Lower lobe of right lung (tissue), 2 donors: ENCODE measurements around the gene CHD5. TPM values are rescaled to one million over a fixed set of nuclear protein-coding genes. Genes with fewer than 3 reads are reported as not detected.

Experiments
- ATAC-seq, 2 donors: fragments of 200-7000 bp; cut with Tn5 transposase; one replicate each; pipeline ENCODE4 v1.9.1; 2020 to 2022; ENCODE audit warnings: mild to moderate bottlenecking in 2 of 2, moderate library complexity in 2 of 2
- DNase-seq: peaks from one replicate; pipeline ENCODE4 v3.0.0-alpha.2; 2020
- H3K27ac ChIP-seq: fragments of 200-600 bp; one replicate; pipeline ENCODE4 v1.8.0; 2022
- H3K27me3 ChIP-seq: fragments of 200-600 bp; one replicate; pipeline ENCODE4 v1.8.0; 2022; ENCODE audit warnings: low read depth
- H3K36me3 ChIP-seq: fragments of 200-600 bp; one replicate; pipeline ENCODE4 v1.8.0; 2022; ENCODE audit warnings: mild to moderate bottlenecking
- H3K4me1 ChIP-seq: fragments of 200-600 bp; one replicate; pipeline ENCODE4 v1.8.0; 2022
- H3K4me3 ChIP-seq: fragments of 200-600 bp; one replicate; pipeline ENCODE4 v1.8.0; 2022; ENCODE audit warnings: mild to moderate bottlenecking
- H3K9me3 ChIP-seq: fragments of 200-600 bp; one replicate; pipeline ENCODE4 v1.8.0; 2022
- intact Hi-C: fragments of 100-400 bp; cut with DNase I; formaldehyde crosslinking; loops from one replicate; pipeline ENCODE4 v1.11.0; 2022
- total RNA-seq: library from RNA; stranded (reverse); fragmentation: NEBNext Ultra II Directional; extraction: Animal tissue kit (Norgen Biotek cat#: 25700); gene quantifications from one replicate; pipeline ENCODE4 v1.2.1, GENCODE V29; 2021
- TF ChIP-seq, protein P1 (sequence below): fragments of 200-600 bp; IDR thresholded peaks from one replicate; pipeline ENCODE4 v1.8.0; 2022; ENCODE audit warnings: antibody characterized with exemption, mild to moderate bottlenecking
- donor health status: DM: no; HTN: yes; CAD: no; lungs with severe emphysema.

CHD5 gene
- total RNA-seq, 1 donor from 2014 or later = 0.56 TPM

DNA sequence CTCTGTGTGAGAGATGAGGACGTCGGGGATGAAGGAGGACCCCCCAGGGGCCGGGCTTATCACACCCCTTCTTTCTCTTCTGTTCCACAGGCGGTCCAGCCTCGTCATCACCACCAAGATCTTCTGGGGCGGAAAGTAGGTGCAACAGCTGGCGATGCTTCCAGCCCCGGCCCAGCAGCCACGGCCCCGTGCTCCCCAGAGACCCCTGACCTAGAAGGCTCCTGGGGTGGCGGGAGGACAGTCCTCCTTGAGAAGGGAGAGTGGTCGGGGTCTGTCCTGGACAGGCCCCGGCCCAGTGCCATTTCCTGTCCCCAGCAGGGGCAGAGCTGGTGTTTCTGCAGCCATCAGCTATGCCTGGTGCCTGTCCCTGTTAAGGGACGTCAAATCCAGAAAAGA, 92.7 kb downstream of the CHD5 start:
- Histone ChIP-seq H3K36me3 (peaks cover 20% of the 10 kb centered on the region), H3K4me1 (peaks cover 9% of the 10 kb centered on the region), H3K27me3 (no peaks in the 10 kb centered on the region), H3K9me3 (no peaks in the 10 kb centered on the region), H3K27ac (no peak overlapping the region), H3K4me3 (no peak overlapping the region)
- intact Hi-C loops = no loop called here
- DNase-seq (no peak), ATAC-seq (no peak)
- TF ChIP-seq, protein P1, sequence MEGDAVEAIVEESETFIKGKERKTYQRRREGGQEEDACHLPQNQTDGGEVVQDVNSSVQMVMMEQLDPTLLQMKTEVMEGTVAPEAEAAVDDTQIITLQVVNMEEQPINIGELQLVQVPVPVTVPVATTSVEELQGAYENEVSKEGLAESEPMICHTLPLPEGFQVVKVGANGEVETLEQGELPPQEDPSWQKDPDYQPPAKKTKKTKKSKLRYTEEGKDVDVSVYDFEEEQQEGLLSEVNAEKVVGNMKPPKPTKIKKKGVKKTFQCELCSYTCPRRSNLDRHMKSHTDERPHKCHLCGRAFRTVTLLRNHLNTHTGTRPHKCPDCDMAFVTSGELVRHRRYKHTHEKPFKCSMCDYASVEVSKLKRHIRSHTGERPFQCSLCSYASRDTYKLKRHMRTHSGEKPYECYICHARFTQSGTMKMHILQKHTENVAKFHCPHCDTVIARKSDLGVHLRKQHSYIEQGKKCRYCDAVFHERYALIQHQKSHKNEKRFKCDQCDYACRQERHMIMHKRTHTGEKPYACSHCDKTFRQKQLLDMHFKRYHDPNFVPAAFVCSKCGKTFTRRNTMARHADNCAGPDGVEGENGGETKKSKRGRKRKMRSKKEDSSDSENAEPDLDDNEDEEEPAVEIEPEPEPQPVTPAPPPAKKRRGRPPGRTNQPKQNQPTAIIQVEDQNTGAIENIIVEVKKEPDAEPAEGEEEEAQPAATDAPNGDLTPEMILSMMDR = no peak

- intact Hi-C loops = no loop called here
Measured at GRCh38 chr1:6086762-6087376, 93.3 kb downstream of the CHD5 start.

GRCh38 chr1:6086358-6086757, 93.8 kb downstream of the CHD5 start:
- Histone ChIP-seq H3K4me1 (peaks cover 9% of the 10 kb centered on the region), H3K9me3 (no peaks in the 10 kb centered on the region), H3K4me3 (no peak overlapping the region), H3K36me3 (peaks cover 24% of the 10 kb centered on the region), H3K27me3 (no peaks in the 10 kb centered on the region), H3K27ac (no peak overlapping the region)
- TF ChIP-seq, protein P1 = no peak
- DNase-seq (no peak), ATAC-seq (no peak)
- intact Hi-C loops = no loop called here

More at GRCh38 chr1:6086762-6087376, 93.3 kb downstream of the CHD5 start:
- no peak for ATAC-seq
- DNase-seq = no peak
- H3K27ac ChIP-seq = no peak overlapping the region
- no peaks in the 10 kb centered on the region for H3K9me3 ChIP-seq
- TF ChIP-seq, protein P1 = no peak
- no peak overlapping the region for H3K4me3 ChIP-seq
- H3K4me1 ChIP-seq = peaks cover 9% of the 10 kb centered on the region
- no peaks in the 10 kb centered on the region for H3K27me3 ChIP-seq
- peaks cover 21% of the 10 kb centered on the region for H3K36me3 ChIP-seq

- ATAC-seq (no peak), DNase-seq (no peak)
- no peak overlapping the region for H3K27ac ChIP-seq
- no peaks in the 10 kb centered on the region for H3K9me3 ChIP-seq
- H3K4me1 ChIP-seq = peaks cover 9% of the 10 kb centered on the region
- intact Hi-C loops = no loop called here
- no peak overlapping the region for H3K4me3 ChIP-seq
- H3K36me3 ChIP-seq = peaks cover 28% of the 10 kb centered on the region
- TF ChIP-seq, protein P1 = no peak
- no peaks in the 10 kb centered on the region for H3K27me3 ChIP-seq
Measured at GRCh38 chr1:6085666-6086065, 94.5 kb downstream of the CHD5 start.

DNA sequence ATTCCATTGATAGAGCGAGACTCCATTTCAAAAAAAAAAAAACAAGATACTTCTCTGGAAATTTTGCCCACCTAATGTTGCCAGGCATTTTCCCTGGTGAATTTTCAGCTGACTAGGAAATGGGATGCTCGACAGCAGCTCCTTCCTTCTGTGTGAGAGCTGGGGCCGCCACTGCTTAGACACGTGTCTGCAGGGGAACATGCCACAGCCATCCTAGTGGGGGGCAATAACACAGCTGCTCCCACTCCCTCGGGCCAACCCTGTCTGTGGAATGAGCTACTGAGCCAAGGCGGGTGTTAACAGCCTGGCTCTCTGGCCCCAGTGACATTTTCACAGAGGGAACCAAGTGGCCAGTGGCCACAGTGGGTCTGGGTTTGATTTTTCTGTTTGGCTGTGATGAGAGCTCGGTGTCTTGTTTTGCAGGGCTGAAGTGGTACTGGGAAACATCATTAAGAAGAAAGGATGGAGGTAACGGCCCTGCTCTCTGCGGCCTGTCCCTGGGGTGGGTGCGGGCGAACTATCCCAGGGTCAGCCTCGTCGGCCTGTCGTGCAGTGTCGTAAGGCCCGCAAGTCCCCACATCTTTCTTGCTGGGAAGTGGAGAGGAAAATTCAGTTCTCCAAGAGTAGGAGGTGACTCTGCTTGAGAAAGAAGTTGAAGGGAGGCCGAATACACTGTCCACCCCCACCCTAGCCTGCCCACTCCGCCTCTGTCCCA, 95.2 kb downstream of the CHD5 start:
- ATAC-seq (no peak), DNase-seq (no peak)
- Histone ChIP-seq H3K36me3 (peaks cover 28% of the 10 kb centered on the region), H3K9me3 (no peaks in the 10 kb centered on the region), H3K27ac (no peak overlapping the region), H3K4me1 (peaks cover 9% of the 10 kb centered on the region), H3K27me3 (no peaks in the 10 kb centered on the region), H3K4me3 (no peak overlapping the region)
- TF ChIP-seq, protein P1 = no peak
- intact Hi-C loops = no loop called here
